ENCODE results near the gene SLC16A1.
A peak's percentile ranks its signal among the peaks of the same experiment; 100 is the strongest.

Gene SLC16A1

GRCh38 chr1:112877750-112878149 is 78.2 kb downstream of the SLC16A1 start:
- no peak for TF ChIP-seq CTCF (IDR thresholded peaks at IDR 0.05; ENCODE audit: low read length, missing control alignments)
- no peak overlapping the region for H3K4me3 ChIP-seq (replicated peaks; ENCODE audit: low read depth, low read length)
- DNase-seq (ENCODE audit: low read depth) = no peak

- no peak overlapping the region for H3K4me3 ChIP-seq (replicated peaks; ENCODE audit: low read depth, low read length)
- no peak for TF ChIP-seq CTCF (IDR thresholded peaks at IDR 0.05; ENCODE audit: low read length, missing control alignments)
- DNase-seq (ENCODE audit: low read depth) = no peak
These were observed 79.7 kb downstream of the SLC16A1 start for GRCh38 chr1:112876315-112876714.

GRCh38 chr1:112872551-112872962 is 83.4 kb downstream of the SLC16A1 start:
- no peak for TF ChIP-seq CTCF (IDR thresholded peaks at IDR 0.05; ENCODE audit: low read length, missing control alignments)
- peak; percentile 47 for DNase-seq (ENCODE audit: low read depth)
- H3K4me3 ChIP-seq (replicated peaks; ENCODE audit: low read depth, low read length) = no peak overlapping the region

- no peak overlapping the region for H3K4me3 ChIP-seq (replicated peaks; ENCODE audit: low read depth, low read length)
- no peak for DNase-seq (ENCODE audit: low read depth)
- no peak for TF ChIP-seq CTCF (IDR thresholded peaks at IDR 0.05; ENCODE audit: low read length, missing control alignments)
These were observed 84.9 kb downstream of the SLC16A1 start for GRCh38 chr1:112870887-112871646.

GRCh38 chr1:112869895-112870294 is 86.1 kb downstream of the SLC16A1 start:
- TF ChIP-seq CTCF (IDR thresholded peaks at IDR 0.05; ENCODE audit: low read length, missing control alignments) = no peak
- no peak overlapping the region for H3K4me3 ChIP-seq (replicated peaks; ENCODE audit: low read depth, low read length)
- no peak for DNase-seq (ENCODE audit: low read depth)

GRCh38 chr1:112868191-112868590 is 87.8 kb downstream of the SLC16A1 start:
- no peak overlapping the region for H3K4me3 ChIP-seq (replicated peaks; ENCODE audit: low read depth, low read length)
- no peak for DNase-seq (ENCODE audit: low read depth)
- no peak for TF ChIP-seq CTCF (IDR thresholded peaks at IDR 0.05; ENCODE audit: low read length, missing control alignments)

GRCh38 chr1:112866981-112867380 is 89.0 kb downstream of the SLC16A1 start:
- no peak for TF ChIP-seq CTCF (IDR thresholded peaks at IDR 0.05; ENCODE audit: low read length, missing control alignments)
- H3K4me3 ChIP-seq (replicated peaks; ENCODE audit: low read depth, low read length) = no peak overlapping the region
- no peak for DNase-seq (ENCODE audit: low read depth)
